ENCODE results near the gene STX18.
"Not testable (repeated sequence)": the region's sequence is repeated elsewhere in the genome, so short reads cannot be mapped to it uniquely, and the experiment has no call there.

Gene STX18

GRCh38 chr4:4474476-4474875, 67.4 kb downstream of the STX18 start:
- no peak for DNase-seq

DNA sequence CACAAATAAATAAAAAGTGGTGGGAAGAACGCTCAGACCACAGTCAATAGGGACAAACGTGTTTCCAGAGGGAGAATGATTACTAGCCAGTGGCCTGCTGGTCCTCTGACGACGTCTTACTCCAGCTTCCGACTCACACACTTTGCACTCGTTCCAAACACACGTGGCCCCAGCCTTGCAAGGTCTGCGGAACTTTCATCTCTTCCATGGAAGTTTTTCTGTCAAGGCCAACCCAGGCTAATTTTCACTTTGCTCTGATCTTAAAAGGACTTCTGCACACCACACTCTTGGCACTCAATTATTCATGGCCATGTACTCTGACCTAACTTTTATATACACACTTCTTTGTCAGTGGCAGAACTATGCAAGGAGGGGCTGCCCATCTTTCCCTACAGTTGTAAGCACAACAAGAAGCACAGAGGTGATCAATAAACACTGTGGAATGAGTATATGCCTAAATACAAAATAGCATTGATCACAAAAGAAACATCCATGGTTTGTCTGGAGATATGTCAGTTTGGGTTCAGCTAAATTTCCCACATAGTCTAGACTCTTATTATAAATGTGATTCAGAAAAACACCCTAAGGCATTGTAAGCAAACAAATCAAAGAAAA, 69.4 kb downstream of the STX18 start:
- no peak for DNase-seq

DNA sequence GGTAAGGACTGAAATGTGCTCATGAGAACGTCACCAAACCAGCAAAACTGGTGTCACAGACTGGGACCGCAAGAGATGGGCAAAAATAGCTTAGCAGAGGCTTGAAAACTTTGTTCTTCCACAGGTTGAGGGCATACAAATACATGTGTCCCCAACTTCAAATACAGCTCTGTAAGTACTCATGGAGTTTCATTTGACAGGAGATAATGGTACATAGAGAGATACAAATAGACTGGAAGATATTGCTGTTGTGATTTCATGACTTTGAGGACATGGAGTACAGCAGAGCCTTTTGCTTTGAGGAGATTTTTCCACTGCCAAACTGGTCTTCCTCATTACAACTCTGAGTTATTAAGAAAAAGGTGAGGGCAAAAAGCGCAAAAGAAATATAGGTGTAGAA, 70.7 kb downstream of the STX18 start:
- DNase-seq = no peak

DNA sequence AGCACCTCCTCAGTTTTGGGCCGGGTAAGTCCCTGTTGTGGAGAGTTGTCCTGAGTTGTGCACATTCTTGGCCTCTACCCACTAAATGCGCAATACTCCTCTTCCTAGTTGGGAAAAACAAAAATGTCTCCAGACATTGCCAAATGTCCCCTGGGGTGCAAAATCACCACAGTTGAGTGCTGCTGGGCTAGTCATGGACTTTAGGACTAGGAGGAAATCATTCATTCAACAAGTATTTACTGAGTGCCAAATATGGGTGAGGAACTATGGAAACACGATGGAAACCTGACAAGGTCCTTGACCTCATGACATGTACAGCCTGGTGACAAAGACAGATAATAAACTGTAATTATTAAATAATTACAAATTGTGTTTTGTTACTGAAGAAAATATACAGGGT, 71.6 kb downstream of the STX18 start:
- no peak for DNase-seq

DNA sequence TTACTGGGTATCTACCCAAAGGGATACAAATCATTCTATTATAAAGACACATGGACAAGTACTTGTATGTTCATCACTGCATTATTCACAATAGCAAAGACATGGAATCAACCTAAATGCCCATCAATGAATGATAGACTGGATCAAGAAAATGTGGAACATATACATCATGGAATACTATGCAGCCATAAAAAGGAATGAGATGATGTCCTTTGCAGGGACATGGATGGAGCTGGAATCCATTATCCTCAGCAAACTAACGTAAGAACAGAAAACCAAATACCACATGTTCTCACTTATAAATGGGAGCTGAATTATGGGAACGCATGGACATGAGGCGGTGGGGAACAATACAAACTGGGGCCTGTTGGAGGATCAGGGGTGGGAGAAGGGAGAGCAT, 76.6 kb downstream of the STX18 start:
- DNase-seq = not testable (repeated sequence)

DNA sequence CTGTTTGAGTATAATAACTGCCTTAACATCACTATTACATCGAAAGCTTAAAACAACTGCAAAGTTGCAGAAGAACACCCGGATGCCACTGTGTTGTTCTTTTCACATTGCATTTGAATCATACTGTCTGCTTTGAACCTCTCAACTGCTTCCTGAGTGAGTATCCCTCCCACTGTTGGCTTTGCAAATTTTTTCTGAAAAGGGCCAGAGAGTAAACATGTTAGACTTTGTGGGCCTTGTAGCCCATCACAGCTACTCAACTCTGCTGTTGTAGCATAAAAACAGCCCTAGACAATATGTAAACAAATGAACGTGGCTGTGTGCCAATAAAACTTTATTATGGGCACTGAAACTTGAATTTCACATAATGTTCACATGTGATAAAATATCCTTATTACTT, 78.9 kb downstream of the STX18 start:
- no peak for DNase-seq

- DNase-seq = no peak
These were observed 80.0 kb downstream of the STX18 start for GRCh38 chr4:4461850-4462249.

- no peak for DNase-seq
These were observed 80.7 kb downstream of the STX18 start for GRCh38 chr4:4461178-4461577.

- DNase-seq = no peak
These were observed 81.1 kb downstream of the STX18 start for GRCh38 chr4:4460759-4461158.

DNA sequence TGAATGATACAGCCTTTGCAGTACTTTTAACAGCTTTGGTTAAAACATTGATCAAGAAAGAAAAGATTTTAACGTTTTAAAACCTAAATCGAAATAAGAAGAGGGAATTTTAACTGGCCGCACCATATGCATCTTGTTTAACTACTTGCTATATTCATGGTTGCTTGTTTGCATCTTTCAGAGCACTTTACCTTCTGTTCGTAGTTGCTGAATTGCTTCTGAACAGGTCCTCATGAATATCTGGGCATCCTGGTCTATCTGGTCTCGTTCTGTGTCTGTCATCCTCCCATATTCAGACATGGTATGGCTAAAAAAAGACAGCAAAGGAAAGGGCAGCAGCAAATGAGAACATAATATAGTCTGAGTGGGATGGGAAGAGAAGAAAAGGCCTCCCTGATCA, 82.7 kb downstream of the STX18 start:
- DNase-seq = no peak

DNA sequence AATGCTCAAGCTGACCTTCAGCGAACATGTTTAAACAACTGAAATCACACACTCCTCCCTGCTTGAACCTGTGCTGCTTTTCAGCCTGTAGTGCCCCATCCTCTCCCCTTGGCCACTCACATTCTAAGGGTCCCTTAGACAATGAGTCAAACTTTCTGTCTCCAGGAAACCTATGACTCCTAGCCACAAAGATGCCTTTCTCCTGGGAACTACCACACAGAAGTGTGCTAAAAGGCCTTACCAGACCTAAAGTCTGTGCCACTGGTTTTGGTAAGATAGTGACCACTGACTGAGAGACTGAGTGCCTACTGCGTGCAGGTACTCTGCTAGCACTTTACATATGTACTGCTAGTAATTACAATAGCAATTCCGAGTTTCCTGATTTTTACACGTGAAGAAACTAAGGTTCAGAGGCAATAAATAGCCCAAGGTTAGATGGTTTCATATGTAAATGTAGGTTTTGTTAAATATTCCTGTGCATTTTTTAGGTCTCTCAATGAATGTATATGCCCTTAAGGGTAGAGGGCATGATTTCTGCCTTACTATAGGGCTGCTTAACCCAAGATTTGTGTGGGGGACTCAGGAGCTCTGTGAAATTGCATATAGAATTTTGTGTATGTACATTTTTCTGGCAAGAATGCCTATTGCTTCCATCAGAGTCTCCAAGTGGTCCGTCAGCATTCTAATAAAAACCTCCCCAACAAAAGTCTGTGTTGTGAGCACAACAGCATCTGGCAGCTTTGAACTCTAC, 83.9 kb downstream of the STX18 start:
- no peak for DNase-seq

DNA sequence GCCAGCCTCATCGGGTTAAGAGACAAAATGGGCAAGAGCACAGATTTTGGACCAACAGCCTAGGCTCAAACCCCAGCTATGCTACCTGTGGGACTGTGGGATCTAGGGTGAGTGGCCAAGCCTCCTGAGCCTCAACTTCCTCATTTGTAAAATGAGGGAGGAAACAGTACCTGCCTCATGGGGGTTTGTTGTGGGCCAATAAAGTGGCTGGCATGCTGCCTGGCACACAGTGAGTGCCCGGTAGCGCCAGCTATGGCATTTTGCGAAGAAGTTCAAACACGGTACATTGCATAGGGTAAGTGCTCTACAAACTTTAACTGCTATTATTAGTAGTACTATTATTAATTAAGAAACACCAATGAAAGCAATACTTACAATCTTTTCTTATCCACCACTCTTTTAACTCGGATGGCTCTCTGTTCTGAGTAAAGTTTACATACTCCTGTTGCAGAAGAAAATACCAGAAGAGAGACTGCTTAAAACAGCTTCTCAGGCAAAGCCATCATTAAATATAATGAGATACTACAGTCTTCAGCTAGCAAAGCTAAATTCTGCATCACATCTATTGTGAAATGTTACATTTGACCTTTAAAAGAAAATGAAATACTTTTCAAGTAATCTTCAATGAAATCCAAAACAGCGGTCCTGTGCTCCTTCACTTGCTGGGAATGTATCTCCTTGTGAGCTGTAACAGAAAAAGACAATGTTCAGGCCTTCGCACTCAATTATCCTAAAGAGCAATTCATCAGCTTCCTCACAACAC, 84.9 kb downstream of the STX18 start:
- no peak for DNase-seq

- no peak for DNase-seq
These were observed 85.5 kb downstream of the STX18 start for GRCh38 chr4:4456351-4456750.

DNA sequence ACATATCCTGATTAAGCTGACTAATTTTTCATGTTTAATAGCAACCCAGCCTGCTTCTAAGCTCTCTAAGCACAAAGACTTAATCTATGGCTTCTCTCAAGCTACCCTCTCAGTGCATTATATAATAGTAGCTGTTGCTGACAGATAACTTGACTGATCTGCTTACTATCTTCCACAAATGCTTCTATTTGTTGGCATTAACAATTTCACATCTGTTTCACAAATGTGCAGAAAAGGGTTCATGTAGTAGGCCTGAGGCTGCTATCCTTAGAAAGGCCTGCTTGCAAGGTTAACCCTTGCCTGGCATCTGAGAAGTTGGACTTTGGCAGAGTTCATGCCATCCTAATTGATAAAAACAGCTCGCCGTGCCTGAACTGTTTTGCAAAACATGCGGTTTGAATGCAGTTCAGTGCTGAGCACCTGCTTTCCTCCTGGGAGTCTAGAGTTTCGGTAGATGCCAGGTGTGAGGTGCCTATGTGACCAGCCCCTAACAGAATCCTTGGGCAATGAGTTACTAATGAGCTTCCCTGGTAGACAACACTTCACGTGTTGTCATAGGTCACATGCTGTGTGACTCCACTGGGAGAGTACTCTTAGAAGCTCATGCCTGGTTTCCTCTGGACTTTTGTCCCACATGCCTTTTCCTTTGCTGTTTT, 86.5 kb downstream of the STX18 start:
- no peak for DNase-seq

- DNase-seq = no peak
These were observed 95.4 kb downstream of the STX18 start for GRCh38 chr4:4446434-4446833.

GRCh38 chr4:4443821-4444220, 98.0 kb downstream of the STX18 start:
- no peak for DNase-seq

DNA sequence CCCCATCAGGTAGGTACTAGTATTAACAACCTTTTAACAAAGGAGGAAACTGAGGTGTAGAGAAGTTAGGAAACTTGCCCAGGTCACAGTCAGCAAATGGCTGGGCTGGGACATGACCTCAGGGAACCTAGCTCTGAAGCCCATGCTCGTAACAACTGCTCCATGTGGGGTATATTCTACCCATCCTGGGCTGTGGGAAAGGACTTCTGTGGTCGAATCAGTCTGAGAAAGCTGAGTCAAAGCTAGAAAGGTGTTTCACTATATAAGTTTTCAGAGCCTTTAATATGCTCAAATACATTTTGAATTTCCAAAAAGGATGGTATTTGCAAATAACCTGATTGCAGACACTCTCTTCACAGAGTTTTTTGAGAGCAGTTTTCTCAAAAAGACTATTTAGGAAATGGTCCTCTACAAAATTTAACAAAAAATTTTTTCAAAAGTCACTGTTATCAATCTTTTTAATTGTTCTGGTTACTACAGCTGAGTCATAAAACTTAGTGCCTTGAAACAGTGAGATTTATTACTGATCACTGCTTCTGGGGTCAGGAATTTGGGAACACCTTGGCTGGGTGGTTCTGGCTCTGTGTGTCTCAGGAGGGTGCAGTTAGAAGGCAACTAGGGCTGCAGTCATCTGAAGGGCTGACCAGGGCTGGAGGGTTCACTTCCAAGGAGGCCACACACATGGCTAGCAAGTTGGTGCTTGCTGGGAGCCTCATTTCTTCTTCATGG, 101.4 kb downstream of the STX18 start:
- DNase-seq = no peak

GRCh38 chr4:4439782-4440181, 102.1 kb downstream of the STX18 start:
- DNase-seq = no peak

DNA sequence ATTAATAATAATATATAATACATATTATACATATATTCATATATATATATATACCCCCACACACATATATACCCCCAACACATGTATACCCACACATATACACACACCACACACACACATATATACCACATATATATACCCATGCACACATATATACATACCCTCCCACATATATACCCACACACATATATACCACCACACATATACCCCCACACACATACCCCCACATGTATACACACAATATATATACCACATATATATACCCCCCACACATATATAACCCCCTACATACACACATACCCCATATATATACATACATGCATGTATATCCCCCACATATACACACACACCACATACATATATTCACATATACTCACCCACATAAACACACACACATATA, 103.0 kb downstream of the STX18 start:
- DNase-seq = no peak

GRCh38 chr4:4437798-4438470, 103.9 kb downstream of the STX18 start:
- DNase-seq = no peak

DNA sequence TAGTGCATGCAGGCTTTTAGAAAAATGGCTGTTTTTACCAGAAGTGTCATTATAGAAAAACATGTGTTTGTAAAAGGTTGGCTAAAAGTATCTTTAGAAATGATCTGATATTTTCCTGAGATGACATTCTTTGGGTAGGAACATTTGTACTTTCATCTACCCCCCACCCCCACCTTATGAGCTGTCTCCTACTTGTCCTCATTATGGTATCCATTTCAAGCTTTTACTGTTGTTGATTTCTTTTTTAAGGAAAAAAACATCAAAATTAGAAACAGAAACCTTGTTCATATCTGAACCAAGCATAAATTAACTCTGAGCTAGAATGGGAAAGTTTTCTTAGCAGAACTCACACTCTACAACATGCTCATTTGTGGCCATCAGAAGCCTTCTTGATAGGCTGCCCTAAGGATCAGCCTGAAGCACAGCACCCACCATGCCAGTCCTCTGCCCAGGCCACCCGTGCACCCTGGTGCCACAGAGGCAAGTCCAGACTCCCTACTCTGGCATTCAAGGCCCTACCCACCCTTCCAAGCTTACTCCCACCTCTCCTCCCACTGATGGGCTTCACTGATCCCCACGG, 105.5 kb downstream of the STX18 start:
- DNase-seq = no peak

DNA sequence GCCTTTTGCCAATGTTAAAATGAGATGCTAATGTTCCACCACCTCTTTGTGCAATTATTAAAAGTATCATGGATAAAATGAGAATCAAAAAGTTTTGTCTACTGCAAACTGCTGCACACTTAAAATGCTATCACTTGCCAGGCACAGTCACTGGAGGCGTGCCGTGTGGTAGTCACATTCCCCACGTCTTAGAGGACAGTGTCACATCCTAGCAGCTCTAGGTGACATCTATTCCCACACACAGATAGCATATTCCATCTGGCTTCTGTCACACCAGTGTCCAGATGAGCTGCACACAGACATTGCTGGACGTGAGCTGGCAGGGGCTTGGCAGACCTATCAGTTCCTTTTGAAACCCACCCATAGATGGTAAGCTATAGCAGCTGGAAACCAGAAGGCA, 107.9 kb downstream of the STX18 start:
- no peak for DNase-seq

Data from NCI-H1694 treated with DMSO at 0.1 percent for 48 hours (cell line).